Activated naive CD4-positive, alpha-beta T cell treated with anti-CD3 and anti-CD28 coated beads for 36 hours (primary cell): ENCODE results near the gene DENND1A. TPM values are rescaled to one million over a fixed set of nuclear protein-coding genes. Genes with fewer than 3 reads are reported as not detected.

ENCODE experiments used
- CTCF ChIA-PET: fragments of 350-600 bp; sonication (Branson Sonifier 250); formaldehyde crosslinking; loops from one replicate; lab custom pipeline; 2021; ENCODE audit warnings: antibody characterized with exemption; lab: Charles Lee
- DNase-seq: peaks from one replicate; pipeline ENCODE4 v3.0.0-alpha.2; 2020
- H3K27ac Mint-ChIP-seq: one replicate; pipeline ENCODE4 v1.8.0; 2021; ENCODE audit warnings: mild to moderate bottlenecking, mixed read lengths
- H3K27me3 Mint-ChIP-seq: one replicate; pipeline ENCODE4 v1.8.0; 2021; ENCODE audit warnings: low read depth, mixed read lengths
- H3K36me3 Mint-ChIP-seq: one replicate; pipeline ENCODE4 v1.8.0; 2021; ENCODE audit warnings: low read depth, mixed read lengths
- H3K4me1 Mint-ChIP-seq: one replicate; pipeline ENCODE4 v1.8.0; 2021; ENCODE audit warnings: low read depth, mixed read lengths
- H3K4me3 Mint-ChIP-seq: one replicate; pipeline ENCODE4 v1.8.0; 2021; ENCODE audit warnings: mild to moderate bottlenecking, moderate library complexity, mixed read lengths
- H3K9me3 Mint-ChIP-seq: one replicate; pipeline ENCODE4 v1.8.0; 2021; ENCODE audit warnings: mixed read lengths
- intact Hi-C: fragments of 100-400 bp; cut with micrococcal nuclease; formaldehyde crosslinking; loops from one replicate; pipeline ENCODE4 v1.15.1; 2023
- total RNA-seq, 2 experiments: library from RNA; stranded (reverse); gene quantifications; one replicate each; pipeline ENCODE4 v1.2.3, GENCODE V29; 2021

Gene DENND1A
- total RNA-seq, 2 experiments from 2014 or later: 28.4 to 29.6 TPM

DNA sequence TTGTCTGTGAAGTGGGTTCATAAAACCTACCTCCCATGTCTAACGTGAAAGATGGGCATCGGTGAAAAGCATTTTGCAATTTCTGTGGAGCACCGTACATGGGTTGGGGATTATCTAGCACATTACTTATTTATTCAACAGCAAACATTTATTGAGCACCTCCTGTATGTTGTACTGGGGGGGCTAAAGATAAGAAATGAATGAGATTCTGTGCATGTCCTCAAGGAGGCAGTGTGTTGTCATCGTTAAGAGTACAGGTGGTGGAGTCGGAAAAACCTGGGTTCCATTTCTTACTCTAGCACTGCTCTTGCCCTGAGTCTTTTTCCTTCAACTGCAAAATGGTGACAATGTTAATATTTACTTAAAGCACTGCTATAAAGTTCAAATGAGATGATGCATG is 30.4 kb upstream of the DENND1A start:
- Mint-ChIP-seq H3K4me3 (no peak overlapping the region), H3K27me3 (peaks cover 21% of the 10 kb centered on the region), H3K27ac (no peak overlapping the region), H3K9me3 (no peaks in the 10 kb centered on the region), H3K4me1 (peaks cover 3% of the 10 kb centered on the region), H3K36me3 (no peaks in the 10 kb centered on the region)
- no peak for DNase-seq
- CTCF ChIA-PET: interaction anchor here (1.5 to 3.1 kb wide), 2 partner anchors 78 to 81 kb away, joined by 3 to 17 read pairs; no protein-coding TSS in a partner anchor
- intact Hi-C loops: loop anchor here (2.0 kb wide), 1 partner anchor 80 kb away; no protein-coding TSS in a partner anchor

DNA sequence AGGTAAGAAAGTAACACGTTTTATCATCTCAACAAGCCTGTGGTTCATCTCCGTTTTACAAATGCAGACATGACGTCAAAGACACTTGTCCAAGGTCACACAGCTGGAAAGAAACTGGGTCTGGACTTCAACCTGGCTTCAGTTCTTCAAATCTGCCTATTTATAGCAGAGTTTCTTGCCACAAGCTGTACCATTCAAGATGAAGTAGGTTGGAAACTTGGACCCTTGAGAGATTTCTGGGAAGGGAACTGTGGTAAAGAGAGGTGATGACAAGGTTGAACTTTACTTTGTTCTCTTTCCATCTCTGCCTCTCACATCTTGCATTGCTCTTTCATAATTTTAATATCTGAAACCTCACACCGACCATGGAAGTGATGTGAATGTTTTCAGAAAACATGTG is 29.9 kb upstream of the DENND1A start:
- H3K9me3 Mint-ChIP-seq: no peaks in the 10 kb centered on the region
- no peak overlapping the region for H3K4me3 Mint-ChIP-seq
- intact Hi-C loops: loop anchor here (2.0 kb wide), 2 partner anchors 81 to 415 kb away; no protein-coding TSS in a partner anchor
- no peak overlapping the region for H3K27ac Mint-ChIP-seq
- H3K36me3 Mint-ChIP-seq: no peaks in the 10 kb centered on the region
- DNase-seq: no peak
- CTCF ChIA-PET: interaction anchor here (3.1 kb wide), 1 partner anchor 81 kb away, joined by 17 read pairs; no protein-coding TSS in a partner anchor
- H3K4me1 Mint-ChIP-seq: peaks cover 3% of the 10 kb centered on the region
- H3K27me3 Mint-ChIP-seq: peaks cover 15% of the 10 kb centered on the region

DNA sequence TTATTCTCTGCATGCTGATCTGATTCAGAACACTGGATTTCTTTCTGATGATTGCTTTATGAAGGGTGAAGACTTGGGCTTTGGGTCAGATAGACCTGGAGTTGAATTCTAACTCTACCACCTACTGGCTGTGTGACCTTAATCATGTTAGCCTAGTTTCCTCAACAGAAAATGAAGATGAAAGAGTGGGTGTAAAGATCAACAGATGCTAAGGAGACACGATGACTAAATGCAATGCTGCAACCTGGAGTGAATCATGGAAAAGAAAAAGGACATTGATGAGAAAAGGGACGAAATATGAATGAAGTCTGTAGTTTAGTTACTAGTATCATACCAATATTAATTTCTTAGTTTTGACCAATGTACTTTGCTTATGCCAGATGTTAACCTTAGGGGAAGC is 27.8 kb upstream of the DENND1A start:
- intact Hi-C loops: loop anchor here (2.0 kb wide), 1 partner anchor 413 kb away; no protein-coding TSS in a partner anchor
- H3K36me3 Mint-ChIP-seq: no peaks in the 10 kb centered on the region
- DNase-seq: no peak
- CTCF ChIA-PET: interaction anchor here (1.4 to 2.0 kb wide), 3 partner anchors 81 to 94 kb away, joined by 3 to 7 read pairs (median 3); no protein-coding TSS in a partner anchor
- no peak overlapping the region for H3K4me3 Mint-ChIP-seq
- no peak overlapping the region for H3K27ac Mint-ChIP-seq
- no peaks in the 10 kb centered on the region for H3K9me3 Mint-ChIP-seq
- peaks cover 7% of the 10 kb centered on the region for H3K4me1 Mint-ChIP-seq
- H3K27me3 Mint-ChIP-seq: peaks cover 12% of the 10 kb centered on the region

DNA sequence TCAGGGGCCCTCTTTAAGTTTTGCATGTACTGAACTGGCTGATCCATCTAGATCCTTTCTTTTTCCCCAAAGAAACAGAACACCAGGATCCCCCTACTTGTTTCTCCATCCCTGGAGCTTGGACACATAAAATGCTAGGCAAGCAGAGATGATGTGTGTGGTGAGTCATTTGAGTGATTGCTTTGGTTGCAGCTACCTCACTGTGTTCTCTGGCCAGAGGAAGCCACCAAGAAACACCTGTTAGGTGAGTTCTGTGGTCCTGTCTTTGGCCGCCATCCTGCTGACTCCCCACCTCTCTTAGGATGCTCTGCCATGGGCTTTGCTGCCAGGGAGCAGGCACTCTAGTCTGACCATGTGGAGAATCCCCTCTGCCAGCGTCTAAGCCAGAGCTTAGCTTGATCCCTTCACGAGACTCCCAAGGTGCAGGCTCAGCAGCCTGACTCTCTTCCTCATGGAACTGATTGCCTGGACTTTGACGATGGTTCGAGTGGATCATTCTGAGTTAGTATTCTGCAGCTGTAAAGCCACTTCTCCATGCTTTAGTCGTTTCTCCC is 27.3 kb upstream of the DENND1A start:
- H3K27ac Mint-ChIP-seq: no peak overlapping the region
- peaks cover 14% of the 10 kb centered on the region for H3K27me3 Mint-ChIP-seq
- no peak for DNase-seq
- H3K36me3 Mint-ChIP-seq: no peaks in the 10 kb centered on the region
- CTCF ChIA-PET: interaction anchor here (1.4 to 2.0 kb wide), 3 partner anchors 82 to 94 kb away, joined by 3 to 7 read pairs (median 3); no protein-coding TSS in a partner anchor
- H3K9me3 Mint-ChIP-seq: no peaks in the 10 kb centered on the region
- peaks cover 7% of the 10 kb centered on the region for H3K4me1 Mint-ChIP-seq
- H3K4me3 Mint-ChIP-seq: no peak overlapping the region
- intact Hi-C loops: no loop called here

DNA sequence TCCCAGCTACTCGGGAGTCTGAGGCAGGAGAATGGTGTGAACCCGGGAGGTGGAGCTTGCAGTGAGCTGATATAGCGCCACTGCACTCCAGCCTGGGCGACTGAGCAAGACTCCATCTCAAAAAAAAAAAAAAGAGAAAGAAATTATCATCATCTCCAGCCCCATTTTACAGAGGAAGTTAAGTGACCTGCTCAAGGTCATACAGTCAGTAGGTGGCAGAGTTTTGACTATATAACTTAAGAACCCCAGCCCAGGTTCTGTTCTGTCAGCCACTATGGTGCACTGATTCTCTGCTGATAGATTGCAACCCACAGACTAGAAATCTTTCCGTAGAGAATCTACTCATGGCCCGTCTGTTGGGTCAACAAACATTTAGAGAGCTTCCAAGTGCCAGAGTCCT is 25.7 kb upstream of the DENND1A start:
- no peak overlapping the region for H3K27ac Mint-ChIP-seq
- CTCF ChIA-PET: interaction anchor here (0.7 to 1.9 kb wide), 2 partner anchors 85 to 204 kb away, joined by 3 to 7 read pairs; no protein-coding TSS in a partner anchor
- intact Hi-C loops: no loop called here
- no peaks in the 10 kb centered on the region for H3K9me3 Mint-ChIP-seq
- peaks cover 7% of the 10 kb centered on the region for H3K4me1 Mint-ChIP-seq
- DNase-seq: no peak
- H3K27me3 Mint-ChIP-seq: peaks cover 11% of the 10 kb centered on the region
- H3K36me3 Mint-ChIP-seq: no peaks in the 10 kb centered on the region
- H3K4me3 Mint-ChIP-seq: no peak overlapping the region

DNA sequence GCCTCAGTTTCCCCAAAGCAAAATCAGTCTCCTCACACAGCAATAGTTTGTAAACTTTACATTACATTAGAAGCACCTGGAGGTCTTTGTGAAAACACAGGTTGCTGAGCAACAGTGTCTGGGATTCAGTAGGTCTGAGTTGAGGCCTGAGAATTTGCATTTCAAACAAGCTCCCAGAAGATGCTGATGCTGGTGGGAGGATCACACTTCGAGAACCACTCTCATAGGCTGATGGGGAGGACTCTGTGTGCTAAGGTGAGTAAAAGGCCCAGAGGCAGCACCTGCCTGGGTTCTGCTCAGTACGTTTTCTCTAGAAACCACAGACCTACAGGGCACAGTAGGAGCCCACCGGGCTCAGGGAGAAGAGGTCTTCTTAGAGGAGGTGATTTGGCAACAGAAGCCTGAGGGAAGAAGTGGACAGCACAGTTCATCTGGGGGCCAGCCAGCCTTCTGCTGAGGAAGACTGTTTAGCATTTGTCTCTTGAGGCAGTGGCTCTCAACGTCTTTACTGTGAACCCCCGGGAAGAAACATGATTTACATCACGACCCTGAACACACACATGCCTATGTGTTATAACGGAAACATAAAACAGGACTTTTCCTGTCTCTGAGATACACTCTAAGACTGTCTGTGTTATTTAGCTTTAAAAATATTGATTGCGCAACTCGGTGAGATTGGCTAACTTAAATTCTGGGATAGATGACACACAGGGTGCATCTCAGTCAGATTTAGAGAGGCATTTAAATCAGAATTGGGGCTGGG is 24.8 kb upstream of the DENND1A start:
- Mint-ChIP-seq H3K27me3 (peaks cover 14% of the 10 kb centered on the region), H3K4me3 (no peak overlapping the region), H3K27ac (no peak overlapping the region), H3K36me3 (no peaks in the 10 kb centered on the region), H3K9me3 (no peaks in the 10 kb centered on the region), H3K4me1 (peaks cover 7% of the 10 kb centered on the region)
- CTCF ChIA-PET: interaction anchor here (0.6 to 1.9 kb wide), 5 partner anchors 86 to 341 kb away, joined by 3 to 7 read pairs (median 3); no protein-coding TSS in a partner anchor
- DNase-seq: no peak
- intact Hi-C loops: no loop called here

DNA sequence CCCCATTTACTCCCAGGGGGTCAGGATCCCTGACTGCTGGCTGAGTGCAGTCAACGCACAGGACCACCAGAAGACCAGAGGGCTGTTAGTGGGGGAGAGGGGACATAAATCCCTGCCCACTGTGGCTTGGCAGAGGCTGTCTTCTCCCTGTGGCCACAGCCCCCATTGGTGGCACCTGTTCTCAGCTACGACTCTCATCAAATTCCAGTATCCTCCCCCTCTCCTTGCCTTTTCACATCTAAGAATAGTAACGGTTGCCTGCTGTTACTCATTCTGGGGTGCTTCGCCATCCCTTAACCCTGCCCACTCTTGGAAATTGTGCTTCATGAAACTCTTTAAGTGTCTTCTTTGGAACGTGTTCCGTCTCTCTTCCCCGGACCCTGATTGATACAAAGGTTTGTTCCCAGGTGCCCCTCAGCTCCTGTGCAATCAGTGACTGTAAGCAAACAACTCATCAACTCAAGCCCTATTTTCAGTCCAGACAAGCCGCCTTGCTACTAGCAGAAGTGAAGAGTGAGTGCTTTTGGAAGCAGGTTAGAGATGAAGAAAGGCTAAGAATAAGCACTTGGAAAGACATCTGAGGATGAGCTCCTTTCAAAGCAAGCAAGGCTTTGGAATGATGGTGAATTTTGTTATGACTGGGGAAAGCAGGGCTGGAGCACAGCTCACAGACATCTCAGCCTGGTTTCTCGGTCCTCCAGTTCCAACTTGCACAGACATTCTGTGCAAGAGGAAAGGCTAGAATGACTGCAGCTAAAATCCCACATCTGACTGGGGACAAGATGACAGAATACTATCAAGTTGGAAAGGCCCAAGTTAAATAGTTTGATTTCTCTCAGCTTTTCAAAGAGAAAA is 22.9 kb upstream of the DENND1A start:
- CTCF ChIA-PET: interaction anchor here (0.6 to 2.3 kb wide), 3 partner anchors 65 to 237 kb away, joined by 4 to 6 read pairs (median 4); no protein-coding TSS in a partner anchor
- intact Hi-C loops: no loop called here
- Mint-ChIP-seq H3K9me3 (no peaks in the 10 kb centered on the region), H3K4me3 (no peak overlapping the region), H3K27ac (no peak overlapping the region), H3K4me1 (peaks cover 7% of the 10 kb centered on the region), H3K36me3 (no peaks in the 10 kb centered on the region), H3K27me3 (peaks cover 14% of the 10 kb centered on the region)
- no peak for DNase-seq

DNA sequence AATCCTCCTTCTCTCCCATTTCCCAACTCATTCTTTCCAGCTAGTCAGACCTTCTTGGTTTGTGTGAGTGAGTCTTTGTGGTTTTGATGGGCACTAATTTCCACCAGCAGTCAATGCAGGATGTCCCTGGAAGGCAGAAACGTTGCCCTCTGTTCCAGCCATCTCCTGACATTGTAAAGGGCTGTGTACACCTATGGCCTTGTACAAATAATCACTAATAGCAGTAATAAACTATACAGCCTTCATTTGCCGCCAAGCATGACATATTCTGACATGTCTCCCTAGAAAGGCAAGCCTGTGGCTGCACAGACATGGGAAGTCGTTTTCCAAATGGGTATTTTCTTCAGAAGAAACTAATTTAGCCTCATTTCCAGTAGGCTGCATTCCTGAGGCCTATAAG is 18.4 kb upstream of the DENND1A start:
- intact Hi-C loops: no loop called here
- Mint-ChIP-seq H3K27ac (no peak overlapping the region), H3K9me3 (no peaks in the 10 kb centered on the region), H3K27me3 (peaks cover 11% of the 10 kb centered on the region), H3K4me3 (no peak overlapping the region), H3K4me1 (no peaks in the 10 kb centered on the region), H3K36me3 (no peaks in the 10 kb centered on the region)
- no peak for DNase-seq
- CTCF ChIA-PET: no interaction called here

DNA sequence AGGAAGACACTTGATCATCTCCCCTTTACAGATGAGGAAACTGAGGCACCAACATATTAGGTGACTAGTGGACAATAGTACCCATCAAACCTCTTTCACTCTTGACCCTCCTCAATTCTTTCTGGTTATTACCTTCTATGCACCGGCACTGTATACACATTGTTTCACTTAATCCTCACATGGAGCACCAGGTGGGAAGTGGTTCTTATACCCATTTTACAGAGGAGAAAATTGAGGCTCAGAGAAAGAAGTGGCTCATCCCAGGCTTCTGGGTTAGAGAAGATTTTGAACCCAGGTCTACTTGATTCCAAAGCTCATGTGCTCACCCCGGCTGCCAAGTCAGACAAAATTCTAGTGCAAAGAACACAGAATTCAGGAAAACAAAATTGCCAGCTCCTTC is 17.4 kb upstream of the DENND1A start:
- Mint-ChIP-seq H3K27me3 (peaks cover 10% of the 10 kb centered on the region), H3K4me3 (no peak overlapping the region), H3K4me1 (no peaks in the 10 kb centered on the region), H3K9me3 (no peaks in the 10 kb centered on the region), H3K27ac (no peak overlapping the region), H3K36me3 (no peaks in the 10 kb centered on the region)
- intact Hi-C loops: no loop called here
- DNase-seq: no peak
- CTCF ChIA-PET: no interaction called here

DNA sequence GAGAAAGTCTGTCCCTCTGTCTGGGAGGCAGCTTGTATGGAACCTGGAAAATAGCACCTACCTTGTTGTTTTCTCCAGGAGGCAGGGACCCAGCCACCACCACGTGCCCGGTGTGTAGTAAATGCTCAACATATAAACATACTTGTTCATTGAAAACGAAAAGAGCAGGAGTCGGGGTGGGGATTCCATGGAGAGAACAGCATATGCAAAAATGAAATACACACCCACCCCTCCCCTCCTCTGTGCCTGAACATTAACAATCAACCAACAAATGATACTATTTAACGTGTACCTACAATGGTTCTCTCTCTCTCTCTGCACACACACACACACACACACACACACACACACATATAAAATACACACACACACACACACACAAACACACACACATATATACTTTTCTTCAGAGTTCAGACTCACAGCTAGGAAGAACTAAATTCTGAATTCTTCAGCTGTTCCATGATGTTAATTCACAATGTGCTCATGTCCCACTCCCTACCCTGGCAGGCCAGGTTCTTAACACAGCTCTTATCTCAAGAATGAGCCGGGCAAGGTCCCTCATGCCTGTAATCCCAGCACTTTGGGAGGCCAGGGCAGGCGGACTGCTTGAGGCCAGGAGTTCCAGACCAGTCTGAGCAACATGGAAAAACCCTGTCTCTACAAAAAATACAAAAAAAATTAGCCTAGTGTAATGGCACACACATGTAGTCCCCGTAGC is 16.3 kb upstream of the DENND1A start:
- no peaks in the 10 kb centered on the region for H3K9me3 Mint-ChIP-seq
- no peak for DNase-seq

DNA sequence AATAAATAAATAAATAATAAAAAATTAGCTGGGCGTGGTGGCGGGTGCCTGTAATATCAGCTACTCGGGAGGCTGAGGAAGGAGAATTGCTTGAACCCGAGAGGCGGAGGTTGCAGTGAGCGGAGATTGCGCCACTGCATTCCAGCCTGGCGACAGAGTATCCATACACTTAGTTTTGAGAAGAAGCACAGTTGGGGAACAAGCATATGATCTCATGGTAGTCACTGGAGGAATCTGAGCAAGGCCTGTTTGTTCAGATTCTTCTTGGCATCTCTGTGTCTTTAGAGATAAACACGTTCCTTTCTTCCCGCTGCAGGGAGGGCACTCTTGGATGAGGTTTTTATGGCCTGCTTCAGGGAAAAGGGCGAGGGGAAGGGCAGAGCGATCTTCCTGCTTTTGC is 15.6 kb upstream of the DENND1A start:
- peaks cover 5% of the 10 kb centered on the region for H3K27me3 Mint-ChIP-seq
- H3K4me3 Mint-ChIP-seq: no peak overlapping the region
- H3K27ac Mint-ChIP-seq: no peak overlapping the region
- H3K36me3 Mint-ChIP-seq: no peaks in the 10 kb centered on the region
- no peak for DNase-seq
- CTCF ChIA-PET: no interaction called here
- H3K4me1 Mint-ChIP-seq: no peaks in the 10 kb centered on the region
- no peaks in the 10 kb centered on the region for H3K9me3 Mint-ChIP-seq
- intact Hi-C loops: no loop called here

More for the DNA sequence above, 16.3 kb upstream of the DENND1A start:
- Mint-ChIP-seq H3K27me3 (peaks cover 7% of the 10 kb centered on the region), H3K27ac (no peak overlapping the region), H3K4me1 (no peaks in the 10 kb centered on the region), H3K36me3 (no peaks in the 10 kb centered on the region), H3K4me3 (no peak overlapping the region)
- CTCF ChIA-PET: interaction anchor here (0.7 kb wide), 1 partner anchor 81 kb away, joined by 3 read pairs; no protein-coding TSS in a partner anchor
- intact Hi-C loops: no loop called here
